ENCODE results near the gene OR13J1. TPM values are rescaled to one million over a fixed set of nuclear protein-coding genes. Genes with fewer than 3 reads are reported as not detected.
A peak's percentile ranks its signal among the peaks of the same experiment; 100 is the strongest.

OR13J1 gene
- total and polyA plus RNA-seq, 2 experiments from 2014 or later = 0.15 TPM; not detected in 1

DNA sequence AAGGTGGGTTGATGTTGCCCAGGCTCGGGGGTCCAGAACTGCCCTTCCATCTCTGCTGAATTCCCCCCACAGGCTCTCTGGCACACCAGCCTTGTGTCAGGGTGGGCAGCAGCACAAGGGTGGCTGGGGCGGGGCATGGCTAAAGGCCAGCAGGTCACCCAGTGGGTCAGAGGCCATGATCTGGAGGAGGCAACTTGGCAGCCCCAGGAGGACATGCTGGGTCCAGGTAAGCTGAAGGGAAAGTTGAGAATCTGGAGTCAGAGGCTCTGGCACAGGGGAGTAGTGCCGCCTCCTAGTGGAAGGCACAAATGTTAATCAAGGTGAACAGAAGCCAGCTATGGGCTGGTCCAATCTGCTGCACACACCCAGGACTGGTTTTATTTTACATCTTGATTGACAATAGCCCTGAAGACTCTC lies 35.0 kb downstream of the OR13J1 start:
- H3K4me3 ChIP-seq = no peak overlapping the region
- Mint-ChIP-seq H3K36me3 (ENCODE audit: low read depth) (no peaks in the 10 kb centered on the region), H3K27ac (no peak overlapping the region), H3K27me3 (ENCODE audit: insufficient read depth, low read depth, poor library complexity) (peaks cover 9% of the 10 kb centered on the region), H3K4me1 (peaks cover 18% of the 10 kb centered on the region), H3K4me3 (no peak overlapping the region), H3K9me3 (no peaks in the 10 kb centered on the region; the same call in 2 of the 3 replicates)
- no peaks in the 10 kb centered on the region for H3K36me3 ChIP-seq (ENCODE audit: insufficient read depth)
- peak; percentile 74 for DNase-seq (ENCODE audit: low spot score)
- 0 out of 2 replicates have a peak, but pooled peaks cover 2% of the 10 kb centered on the region for H3K4me1 ChIP-seq (ENCODE audit: insufficient read depth)
- H3F3A ChIP-seq (replicated peaks; ENCODE audit: low read depth) = no peaks in the 10 kb centered on the region
- H3K4me2 ChIP-seq = no peak overlapping the region
- H3K27me3 ChIP-seq (ENCODE audit: insufficient read depth) = no peaks in the 10 kb centered on the region
- H3K79me2 ChIP-seq (replicated peaks; ENCODE audit: insufficient read depth) = no peaks in the 10 kb centered on the region
- H2AFZ ChIP-seq = no peak overlapping the region
- peaks cover 5% of the 10 kb centered on the region; the same call in 1 of the 2 replicates for H3K9me2 ChIP-seq (ENCODE audit: insufficient read depth)
- H3K27ac ChIP-seq (ENCODE audit: low read depth) = no peak overlapping the region
- ATAC-seq = peak; percentile 92
- no peaks in the 10 kb centered on the region; the same call in 1 of the 2 replicates for H4K20me1 ChIP-seq (replicated peaks; ENCODE audit: insufficient read depth)
- TF ChIP-seq, protein P1, sequence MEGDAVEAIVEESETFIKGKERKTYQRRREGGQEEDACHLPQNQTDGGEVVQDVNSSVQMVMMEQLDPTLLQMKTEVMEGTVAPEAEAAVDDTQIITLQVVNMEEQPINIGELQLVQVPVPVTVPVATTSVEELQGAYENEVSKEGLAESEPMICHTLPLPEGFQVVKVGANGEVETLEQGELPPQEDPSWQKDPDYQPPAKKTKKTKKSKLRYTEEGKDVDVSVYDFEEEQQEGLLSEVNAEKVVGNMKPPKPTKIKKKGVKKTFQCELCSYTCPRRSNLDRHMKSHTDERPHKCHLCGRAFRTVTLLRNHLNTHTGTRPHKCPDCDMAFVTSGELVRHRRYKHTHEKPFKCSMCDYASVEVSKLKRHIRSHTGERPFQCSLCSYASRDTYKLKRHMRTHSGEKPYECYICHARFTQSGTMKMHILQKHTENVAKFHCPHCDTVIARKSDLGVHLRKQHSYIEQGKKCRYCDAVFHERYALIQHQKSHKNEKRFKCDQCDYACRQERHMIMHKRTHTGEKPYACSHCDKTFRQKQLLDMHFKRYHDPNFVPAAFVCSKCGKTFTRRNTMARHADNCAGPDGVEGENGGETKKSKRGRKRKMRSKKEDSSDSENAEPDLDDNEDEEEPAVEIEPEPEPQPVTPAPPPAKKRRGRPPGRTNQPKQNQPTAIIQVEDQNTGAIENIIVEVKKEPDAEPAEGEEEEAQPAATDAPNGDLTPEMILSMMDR (conservative IDR thresholded peaks at IDR 0.05; ENCODE audit: low read depth in 2 of 2) = peak; percentile 54 to 78
- no peak for TF ChIP-seq POLR2AphosphoS5 (IDR thresholded peaks at IDR 0.05; ENCODE audit: low read depth)

DNA sequence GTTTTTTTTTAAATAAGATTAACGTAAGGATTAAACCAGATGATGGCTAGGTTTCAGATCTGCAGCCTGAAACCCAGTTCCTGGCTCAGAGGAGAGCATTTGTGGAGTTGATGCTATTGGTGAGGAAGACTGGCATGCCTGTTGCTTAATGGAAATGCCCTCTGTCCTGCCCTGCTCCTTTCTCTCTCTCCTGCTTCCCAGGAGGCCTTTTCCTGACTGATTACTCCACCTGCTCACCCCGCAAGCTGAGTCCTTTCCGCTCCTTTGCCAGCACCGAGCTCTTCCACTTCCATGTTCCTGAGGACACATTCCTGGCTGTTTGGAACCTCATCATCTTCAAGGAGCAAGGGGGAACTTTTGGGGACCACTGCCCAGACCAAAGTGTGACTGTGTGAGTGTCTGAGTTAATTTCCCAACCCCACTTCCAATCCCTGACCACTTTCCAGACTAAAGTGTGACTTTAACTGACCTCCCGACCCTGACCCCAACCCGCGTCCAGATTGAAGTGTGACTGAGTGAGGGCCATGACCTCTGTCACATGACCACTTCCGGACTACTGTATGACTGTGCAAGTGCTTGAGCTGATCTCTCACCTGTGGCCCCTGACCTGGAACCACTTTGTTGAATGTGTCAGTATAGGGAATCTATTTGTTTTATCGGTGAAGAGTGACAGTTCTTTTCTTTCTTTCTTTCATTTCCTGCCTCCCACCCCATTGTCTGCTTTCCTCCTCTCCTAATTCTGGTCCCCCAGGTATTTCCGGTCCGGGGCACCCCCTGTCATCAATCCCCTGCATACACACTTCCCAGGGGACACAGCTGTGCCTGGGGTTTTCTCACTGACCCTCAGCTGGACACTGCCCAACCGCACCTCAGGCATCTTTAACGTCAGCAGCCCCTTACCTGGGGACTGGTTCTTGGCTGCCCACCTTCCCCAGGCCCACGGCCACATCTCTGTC lies 35.7 kb downstream of the OR13J1 start:
- Histone ChIP-seq H3K36me3 (ENCODE audit: insufficient read depth) (no peaks in the 10 kb centered on the region), H3K9me2 (ENCODE audit: insufficient read depth) (peaks cover 5% of the 10 kb centered on the region; the same call in 1 of the 2 replicates), H3K27me3 (ENCODE audit: insufficient read depth) (no peaks in the 10 kb centered on the region), H3K4me2 (no peak overlapping the region), H3K4me1 (ENCODE audit: insufficient read depth) (peaks cover 8% of the 10 kb centered on the region; the same call in 1 of the 2 replicates), H3K79me2 (replicated peaks; ENCODE audit: insufficient read depth) (no peaks in the 10 kb centered on the region), H3K4me3 (no peak overlapping the region), H4K20me1 (replicated peaks; ENCODE audit: insufficient read depth) (no peaks in the 10 kb centered on the region; the same call in 1 of the 2 replicates), H2AFZ (no peak overlapping the region), H3K27ac (ENCODE audit: low read depth) (no peak overlapping the region), H3F3A (replicated peaks; ENCODE audit: low read depth) (0 out of 2 replicates have a peak, but pooled peaks cover 3% of the 10 kb centered on the region)
- Mint-ChIP-seq H3K4me1 (peaks cover 23% of the 10 kb centered on the region), H3K9me3 (no peaks in the 10 kb centered on the region; the same call in 2 of the 3 replicates), H3K27ac (no peak overlapping the region; the same call in 1 of the 2 replicates), H3K27me3 (ENCODE audit: insufficient read depth, low read depth, poor library complexity) (peaks cover 9% of the 10 kb centered on the region), H3K4me3 (no peak overlapping the region), H3K36me3 (ENCODE audit: low read depth) (no peaks in the 10 kb centered on the region)
- ATAC-seq = no peak
- TF ChIP-seq, protein P2, sequence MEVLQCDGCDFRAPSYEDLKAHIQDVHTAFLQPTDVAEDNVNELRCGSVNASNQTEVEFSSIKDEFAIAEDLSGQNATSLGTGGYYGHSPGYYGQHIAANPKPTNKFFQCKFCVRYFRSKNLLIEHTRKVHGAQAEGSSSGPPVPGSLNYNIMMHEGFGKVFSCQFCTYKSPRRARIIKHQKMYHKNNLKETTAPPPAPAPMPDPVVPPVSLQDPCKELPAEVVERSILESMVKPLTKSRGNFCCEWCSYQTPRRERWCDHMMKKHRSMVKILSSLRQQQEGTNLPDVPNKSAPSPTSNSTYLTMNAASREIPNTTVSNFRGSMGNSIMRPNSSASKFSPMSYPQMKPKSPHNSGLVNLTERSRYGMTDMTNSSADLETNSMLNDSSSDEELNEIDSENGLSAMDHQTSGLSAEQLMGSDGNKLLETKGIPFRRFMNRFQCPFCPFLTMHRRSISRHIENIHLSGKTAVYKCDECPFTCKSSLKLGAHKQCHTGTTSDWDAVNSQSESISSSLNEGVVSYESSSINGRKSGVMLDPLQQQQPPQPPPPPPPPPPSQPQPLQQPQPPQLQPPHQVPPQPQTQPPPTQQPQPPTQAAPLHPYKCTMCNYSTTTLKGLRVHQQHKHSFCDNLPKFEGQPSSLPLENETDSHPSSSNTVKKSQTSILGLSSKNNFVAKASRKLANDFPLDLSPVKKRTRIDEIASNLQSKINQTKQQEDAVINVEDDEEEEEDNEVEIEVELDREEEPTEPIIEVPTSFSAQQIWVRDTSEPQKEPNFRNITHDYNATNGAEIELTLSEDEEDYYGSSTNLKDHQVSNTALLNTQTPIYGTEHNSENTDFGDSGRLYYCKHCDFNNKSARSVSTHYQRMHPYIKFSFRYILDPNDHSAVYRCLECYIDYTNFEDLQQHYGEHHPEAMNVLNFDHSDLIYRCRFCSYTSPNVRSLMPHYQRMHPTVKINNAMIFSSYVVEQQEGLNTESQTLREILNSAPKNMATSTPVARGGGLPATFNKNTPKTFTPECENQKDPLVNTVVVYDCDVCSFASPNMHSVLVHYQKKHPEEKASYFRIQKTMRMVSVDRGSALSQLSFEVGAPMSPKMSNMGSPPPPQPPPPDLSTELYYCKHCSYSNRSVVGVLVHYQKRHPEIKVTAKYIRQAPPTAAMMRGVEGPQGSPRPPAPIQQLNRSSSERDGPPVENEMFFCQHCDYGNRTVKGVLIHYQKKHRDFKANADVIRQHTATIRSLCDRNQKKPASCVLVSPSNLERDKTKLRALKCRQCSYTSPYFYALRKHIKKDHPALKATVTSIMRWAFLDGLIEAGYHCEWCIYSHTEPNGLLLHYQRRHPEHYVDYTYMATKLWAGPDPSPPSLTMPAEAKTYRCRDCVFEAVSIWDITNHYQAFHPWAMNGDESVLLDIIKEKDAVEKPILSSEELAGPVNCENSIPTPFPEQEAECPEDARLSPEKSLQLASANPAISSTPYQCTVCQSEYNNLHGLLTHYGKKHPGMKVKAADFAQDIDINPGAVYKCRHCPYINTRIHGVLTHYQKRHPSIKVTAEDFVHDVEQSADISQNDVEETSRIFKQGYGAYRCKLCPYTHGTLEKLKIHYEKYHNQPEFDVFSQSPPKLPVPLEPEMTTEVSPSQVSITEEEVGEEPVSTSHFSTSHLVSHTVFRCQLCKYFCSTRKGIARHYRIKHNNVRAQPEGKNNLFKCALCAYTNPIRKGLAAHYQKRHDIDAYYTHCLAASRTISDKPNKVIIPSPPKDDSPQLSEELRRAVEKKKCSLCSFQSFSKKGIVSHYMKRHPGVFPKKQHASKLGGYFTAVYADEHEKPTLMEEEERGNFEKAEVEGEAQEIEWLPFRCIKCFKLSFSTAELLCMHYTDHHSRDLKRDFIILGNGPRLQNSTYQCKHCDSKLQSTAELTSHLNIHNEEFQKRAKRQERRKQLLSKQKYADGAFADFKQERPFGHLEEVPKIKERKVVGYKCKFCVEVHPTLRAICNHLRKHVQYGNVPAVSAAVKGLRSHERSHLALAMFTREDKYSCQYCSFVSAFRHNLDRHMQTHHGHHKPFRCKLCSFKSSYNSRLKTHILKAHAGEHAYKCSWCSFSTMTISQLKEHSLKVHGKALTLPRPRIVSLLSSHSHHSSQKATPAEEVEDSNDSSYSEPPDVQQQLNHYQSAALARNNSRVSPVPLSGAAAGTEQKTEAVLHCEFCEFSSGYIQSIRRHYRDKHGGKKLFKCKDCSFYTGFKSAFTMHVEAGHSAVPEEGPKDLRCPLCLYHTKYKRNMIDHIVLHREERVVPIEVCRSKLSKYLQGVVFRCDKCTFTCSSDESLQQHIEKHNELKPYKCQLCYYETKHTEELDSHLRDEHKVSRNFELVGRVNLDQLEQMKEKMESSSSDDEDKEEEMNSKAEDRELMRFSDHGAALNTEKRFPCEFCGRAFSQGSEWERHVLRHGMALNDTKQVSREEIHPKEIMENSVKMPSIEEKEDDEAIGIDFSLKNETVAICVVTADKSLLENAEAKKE (CRISPR knock-in tag; IDR thresholded peaks at IDR 0.05) = no peak
- TF ChIP-seq ZNF114 (CRISPR knock-in tag; IDR thresholded peaks at IDR 0.05) (no peak), NANOG (IDR thresholded peaks at IDR 0.05; ENCODE audit: borderline replicate concordance) (no peak), POLR2AphosphoS5 (IDR thresholded peaks at IDR 0.05; ENCODE audit: low read depth) (no peak), CREB1 (CRISPR knock-in tag; IDR thresholded peaks at IDR 0.05; ENCODE audit: low read depth) (no peak)
- TF ChIP-seq, protein P3, sequence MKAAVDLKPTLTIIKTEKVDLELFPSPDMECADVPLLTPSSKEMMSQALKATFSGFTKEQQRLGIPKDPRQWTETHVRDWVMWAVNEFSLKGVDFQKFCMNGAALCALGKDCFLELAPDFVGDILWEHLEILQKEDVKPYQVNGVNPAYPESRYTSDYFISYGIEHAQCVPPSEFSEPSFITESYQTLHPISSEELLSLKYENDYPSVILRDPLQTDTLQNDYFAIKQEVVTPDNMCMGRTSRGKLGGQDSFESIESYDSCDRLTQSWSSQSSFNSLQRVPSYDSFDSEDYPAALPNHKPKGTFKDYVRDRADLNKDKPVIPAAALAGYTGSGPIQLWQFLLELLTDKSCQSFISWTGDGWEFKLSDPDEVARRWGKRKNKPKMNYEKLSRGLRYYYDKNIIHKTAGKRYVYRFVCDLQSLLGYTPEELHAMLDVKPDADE (IDR thresholded peaks at IDR 0.05) = no peak
- no peak for DNase-seq (ENCODE audit: low spot score)

Measured in GM23338 (cell line).